Nasal cavity respiratory epithelium epithelial cell of viscerocranial mucosa (primary cell): ENCODE results near the gene AP4E1. TPM values are rescaled to one million over a fixed set of nuclear protein-coding genes. Genes with fewer than 3 reads are reported as not detected.

Experiments
- total RNA-seq: library from RNA; depleted of rRNA; stranded (reverse); fragments of >200 nt; gene quantifications from 2 replicates; pipeline ENCODE4 v1.2.3, GENCODE V29; 2014

Gene AP4E1
- 20.4 and 25.3 TPM in 2 replicates for total RNA-seq

GRCh38 chr15:50908209-50909009 lies at the start of gene AP4E1:
AP4E1 (plus strand) TSS chr15:50908683; CDS start chr15:50908779, 96 bp downstream.

Other genes starting within 250 kb of the AP4E1 start
- gene TRPM7, start 221.9 kb upstream of the AP4E1 start, total RNA-seq = 59.5 and 64.9 TPM in 2 replicates
- gene SPPL2A, start 143.0 kb upstream of the AP4E1 start, total RNA-seq = 46.1 and 112 TPM in 2 replicates
- 3.0 and 4.1 TPM in 2 replicates for gene TNFAIP8L3, start 186.2 kb downstream of the AP4E1 start, total RNA-seq